ENCODE results near the gene SCRN1. TPM values are rescaled to one million over a fixed set of nuclear protein-coding genes. Genes with fewer than 3 reads are reported as not detected.

SCRN1 gene
- total and polyA plus RNA-seq, 2 of the 13 experiments (the other 11 are each of a cell fraction or from before 2014, with no cell fraction given): 43.2 to 49.8 TPM

GRCh38 chr7:29886827-29887226, 102.8 kb downstream of the SCRN1 start:
- no peaks in the 10 kb centered on the region for H3K79me2 ChIP-seq (ENCODE audit: insufficient read depth, low read length)
- H3K27me3 ChIP-seq (ENCODE audit: control insufficient read depth in 1 of 2, insufficient read depth in 2 of 2, low read length in 2 of 2): peaks cover 1 to 26% of the 10 kb centered on the region in 2 experiments; a peak in 2 of 5 replicates
- 41% methylated on average over 2 of the region's 2 CpGs for WGBS (ENCODE audit: low lambda C conversion rate)
- DNase-seq (ENCODE audit: low spot score) (no peak), ATAC-seq (no peak), FAIRE-seq (no peak)
- intact Hi-C loops (cut with micrococcal nuclease; ENCODE audit: unreplicated experiment): no loop called here
- no TSS peak for BruUV-seq (replicated peaks)
- H3K4me3 ChIP-seq (replicated peaks in 1 of 3; ENCODE audit: insufficient read depth in 1 of 3, low read depth in 2 of 3, low read length in 3 of 3): no peak overlapping the region
- in situ Hi-C loops (cut with HindIII; ENCODE audit: extremely low pct_ligation_motif_present, low pct_unique_long_range_greater_than_20kb): no loop called here
- no peaks in the 10 kb centered on the region for H3K36me3 ChIP-seq (replicated peaks in 1 of 2; ENCODE audit: control insufficient read depth in 1 of 2, insufficient read depth in 2 of 2, low read length in 2 of 2)
- no peak overlapping the region for H3K4me2 ChIP-seq (ENCODE audit: low read depth, low read length)
- no peaks in the 10 kb centered on the region for H3K9me3 ChIP-seq (ENCODE audit: low read length)
- ChIA-PET POLR2A (no interaction called here), CTCF (ENCODE audit: low intra/inter-chr PET ratio, low total read pairs) (no interaction called here)
- no peak overlapping the region for H2AFZ ChIP-seq (ENCODE audit: low read length)
- no peaks in the 10 kb centered on the region for H3K4me1 ChIP-seq (ENCODE audit: insufficient read depth, low read length)
- H3K27ac ChIP-seq (ENCODE audit: extremely low read length, insufficient read depth, low read length): no peak overlapping the region
- no peaks in the 10 kb centered on the region for H4K20me1 ChIP-seq (ENCODE audit: insufficient read depth, low read length)
- H3K9ac ChIP-seq (ENCODE audit: insufficient read depth, low read depth, low read length): no peak overlapping the region
- TF ChIP-seq SP140L (CRISPR knock-in tag; IDR thresholded peaks at IDR 0.05; ENCODE audit: borderline replicate concordance) (no peak), HNF1B (CRISPR knock-in tag; IDR thresholded peaks at IDR 0.05) (no peak), TP53 (CRISPR knock-in tag; conservative IDR thresholded peaks at IDR 0.05) (no peak), SRSF4 (IDR thresholded peaks at IDR 0.05; ENCODE audit: low read depth, low read length, poor library complexity, severe bottlenecking) (no peak), ATRX (CRISPR knock-in tag; IDR thresholded peaks at IDR 0.05; ENCODE audit: borderline replicate concordance) (no peak), STAG1 (CRISPR knock-in tag; IDR thresholded peaks at IDR 0.05) (no peak), NFIC (IDR thresholded peaks at IDR 0.05; ENCODE audit: low read length) (no peak), MEIS1 (CRISPR knock-in tag; IDR thresholded peaks at IDR 0.05; ENCODE audit: borderline replicate concordance) (no peak), XBP1 (CRISPR knock-in tag; IDR thresholded peaks at IDR 0.05) (no peak), RFX1 (IDR thresholded peaks at IDR 0.05) (no peak), CHCHD3 (CRISPR knock-in tag; IDR thresholded peaks at IDR 0.05) (no peak)
- TF ChIP-seq, protein P1, sequence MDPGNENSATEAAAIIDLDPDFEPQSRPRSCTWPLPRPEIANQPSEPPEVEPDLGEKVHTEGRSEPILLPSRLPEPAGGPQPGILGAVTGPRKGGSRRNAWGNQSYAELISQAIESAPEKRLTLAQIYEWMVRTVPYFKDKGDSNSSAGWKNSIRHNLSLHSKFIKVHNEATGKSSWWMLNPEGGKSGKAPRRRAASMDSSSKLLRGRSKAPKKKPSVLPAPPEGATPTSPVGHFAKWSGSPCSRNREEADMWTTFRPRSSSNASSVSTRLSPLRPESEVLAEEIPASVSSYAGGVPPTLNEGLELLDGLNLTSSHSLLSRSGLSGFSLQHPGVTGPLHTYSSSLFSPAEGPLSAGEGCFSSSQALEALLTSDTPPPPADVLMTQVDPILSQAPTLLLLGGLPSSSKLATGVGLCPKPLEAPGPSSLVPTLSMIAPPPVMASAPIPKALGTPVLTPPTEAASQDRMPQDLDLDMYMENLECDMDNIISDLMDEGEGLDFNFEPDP (CRISPR knock-in tag; conservative IDR thresholded peaks at IDR 0.05): no peak
- TF ChIP-seq, protein P2, sequence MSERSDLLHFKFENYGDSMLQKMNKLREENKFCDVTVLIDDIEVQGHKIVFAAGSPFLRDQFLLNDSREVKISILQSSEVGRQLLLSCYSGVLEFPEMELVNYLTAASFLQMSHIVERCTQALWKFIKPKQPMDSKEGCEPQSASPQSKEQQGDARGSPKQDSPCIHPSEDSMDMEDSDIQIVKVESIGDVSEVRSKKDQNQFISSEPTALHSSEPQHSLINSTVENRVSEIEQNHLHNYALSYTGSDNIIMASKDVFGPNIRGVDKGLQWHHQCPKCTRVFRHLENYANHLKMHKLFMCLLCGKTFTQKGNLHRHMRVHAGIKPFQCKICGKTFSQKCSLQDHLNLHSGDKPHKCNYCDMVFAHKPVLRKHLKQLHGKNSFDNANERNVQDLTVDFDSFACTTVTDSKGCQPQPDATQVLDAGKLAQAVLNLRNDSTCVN (CRISPR knock-in tag; IDR thresholded peaks at IDR 0.05; ENCODE audit: borderline replicate concordance): no peak
- TF ChIP-seq, protein P3, sequence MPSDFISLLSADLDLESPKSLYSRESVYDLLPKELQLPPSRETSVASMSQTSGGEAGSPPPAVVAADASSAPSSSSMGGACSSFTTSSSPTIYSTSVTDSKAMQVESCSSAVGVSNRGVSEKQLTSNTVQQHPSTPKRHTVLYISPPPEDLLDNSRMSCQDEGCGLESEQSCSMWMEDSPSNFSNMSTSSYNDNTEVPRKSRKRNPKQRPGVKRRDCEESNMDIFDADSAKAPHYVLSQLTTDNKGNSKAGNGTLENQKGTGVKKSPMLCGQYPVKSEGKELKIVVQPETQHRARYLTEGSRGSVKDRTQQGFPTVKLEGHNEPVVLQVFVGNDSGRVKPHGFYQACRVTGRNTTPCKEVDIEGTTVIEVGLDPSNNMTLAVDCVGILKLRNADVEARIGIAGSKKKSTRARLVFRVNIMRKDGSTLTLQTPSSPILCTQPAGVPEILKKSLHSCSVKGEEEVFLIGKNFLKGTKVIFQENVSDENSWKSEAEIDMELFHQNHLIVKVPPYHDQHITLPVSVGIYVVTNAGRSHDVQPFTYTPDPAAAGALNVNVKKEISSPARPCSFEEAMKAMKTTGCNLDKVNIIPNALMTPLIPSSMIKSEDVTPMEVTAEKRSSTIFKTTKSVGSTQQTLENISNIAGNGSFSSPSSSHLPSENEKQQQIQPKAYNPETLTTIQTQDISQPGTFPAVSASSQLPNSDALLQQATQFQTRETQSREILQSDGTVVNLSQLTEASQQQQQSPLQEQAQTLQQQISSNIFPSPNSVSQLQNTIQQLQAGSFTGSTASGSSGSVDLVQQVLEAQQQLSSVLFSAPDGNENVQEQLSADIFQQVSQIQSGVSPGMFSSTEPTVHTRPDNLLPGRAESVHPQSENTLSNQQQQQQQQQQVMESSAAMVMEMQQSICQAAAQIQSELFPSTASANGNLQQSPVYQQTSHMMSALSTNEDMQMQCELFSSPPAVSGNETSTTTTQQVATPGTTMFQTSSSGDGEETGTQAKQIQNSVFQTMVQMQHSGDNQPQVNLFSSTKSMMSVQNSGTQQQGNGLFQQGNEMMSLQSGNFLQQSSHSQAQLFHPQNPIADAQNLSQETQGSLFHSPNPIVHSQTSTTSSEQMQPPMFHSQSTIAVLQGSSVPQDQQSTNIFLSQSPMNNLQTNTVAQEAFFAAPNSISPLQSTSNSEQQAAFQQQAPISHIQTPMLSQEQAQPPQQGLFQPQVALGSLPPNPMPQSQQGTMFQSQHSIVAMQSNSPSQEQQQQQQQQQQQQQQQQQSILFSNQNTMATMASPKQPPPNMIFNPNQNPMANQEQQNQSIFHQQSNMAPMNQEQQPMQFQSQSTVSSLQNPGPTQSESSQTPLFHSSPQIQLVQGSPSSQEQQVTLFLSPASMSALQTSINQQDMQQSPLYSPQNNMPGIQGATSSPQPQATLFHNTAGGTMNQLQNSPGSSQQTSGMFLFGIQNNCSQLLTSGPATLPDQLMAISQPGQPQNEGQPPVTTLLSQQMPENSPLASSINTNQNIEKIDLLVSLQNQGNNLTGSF (CRISPR knock-in tag; IDR thresholded peaks at IDR 0.05): no peak
- TF ChIP-seq, protein P4, sequence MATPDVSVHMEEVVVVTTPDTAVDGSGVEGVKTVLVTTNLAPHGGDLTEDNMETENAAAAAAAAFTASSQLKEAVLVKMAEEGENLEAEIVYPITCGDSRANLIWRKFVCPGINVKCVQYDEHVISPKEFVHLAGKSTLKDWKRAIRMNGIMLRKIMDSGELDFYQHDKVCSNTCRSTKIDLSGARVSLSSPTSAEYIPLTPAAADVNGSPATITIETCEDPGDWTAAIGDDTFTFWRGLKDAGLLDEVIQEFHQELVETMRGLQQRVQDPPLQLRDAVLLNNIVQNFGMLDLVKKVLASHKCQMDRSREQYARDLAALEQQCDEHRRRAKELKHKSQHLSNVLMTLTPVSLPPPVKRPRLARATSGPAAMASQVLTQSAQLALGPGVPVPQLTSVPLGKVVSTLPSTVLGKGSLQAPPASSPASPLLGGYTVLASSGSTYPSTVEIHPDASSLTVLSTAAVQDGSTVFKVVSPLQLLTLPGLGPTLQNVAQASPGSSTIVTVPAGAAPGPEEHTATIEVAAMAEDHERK (CRISPR knock-in tag; IDR thresholded peaks at IDR 0.05; ENCODE audit: low read depth): no peak

Measured in HepG2 (cell line).